SK-N-SH treated with all-trans-retinoic acid at 6 μM for 48 hours (cell line): Measurements from ENCODE around the gene UIMC1.
"Not testable (repeated sequence)": the region's sequence is repeated elsewhere in the genome, so short reads cannot be mapped to it uniquely, and the experiment has no call there.

Experiments used
- ARNTL ChIP-seq: fragments of 450-650 bp; formaldehyde crosslinking; IDR thresholded peaks from 2 replicates; pipeline ENCODE4 v1.5.0; 2020; ENCODE audit warnings: low read depth, mild to moderate bottlenecking, moderate library complexity, borderline replicate concordance
- ISL1 ChIP-seq: fragments of 250-450 bp; sonication (Bioruptor Pico); IDR thresholded peaks from 2 replicates; pipeline ENCODE4 v2.1.2; 2022; ENCODE audit warnings: mild to moderate bottlenecking, moderate library complexity
- PATZ1 ChIP-seq: fragments of 250-450 bp; sonication (Bioruptor Pico); IDR thresholded peaks from 2 replicates; pipeline ENCODE4 v1.8.0; 2020; ENCODE audit warnings: mild to moderate bottlenecking, moderate library complexity, borderline replicate concordance
- SNAI2 ChIP-seq: fragments of 250-450 bp; sonication (Bioruptor Pico); IDR thresholded peaks from 2 replicates; pipeline ENCODE4 v1.5.0; 2020; ENCODE audit warnings: mild to moderate bottlenecking, moderate library complexity
- ZNF70 ChIP-seq: fragments of 450-650 bp; formaldehyde crosslinking; IDR thresholded peaks from 2 replicates; pipeline ENCODE4 v1.5.0; 2020; ENCODE audit warnings: mild to moderate bottlenecking, moderate library complexity
- ZNF8 ChIP-seq: fragments of 450-650 bp; formaldehyde crosslinking; IDR thresholded peaks from 2 replicates; pipeline ENCODE4 v1.5.0; 2020; ENCODE audit warnings: mild to moderate bottlenecking, moderate library complexity

- TF ChIP-seq ZNF70 (CRISPR knock-in tag); ARNTL (CRISPR knock-in tag); PATZ1 (CRISPR knock-in tag); ZNF8; ISL1 (CRISPR knock-in tag); SNAI2 (CRISPR knock-in tag): not testable (repeated sequence)
Measured at GRCh38 chr5:176999526-176999925, 7.1 kb downstream of the UIMC1 start.
